ENCODE data around the gene TCIRG1. TPM values are rescaled to one million over a fixed set of nuclear protein-coding genes. Genes with fewer than 3 reads are reported as not detected.

The TCIRG1 gene
- total RNA-seq, 1 donor: 134 TPM

DNA sequence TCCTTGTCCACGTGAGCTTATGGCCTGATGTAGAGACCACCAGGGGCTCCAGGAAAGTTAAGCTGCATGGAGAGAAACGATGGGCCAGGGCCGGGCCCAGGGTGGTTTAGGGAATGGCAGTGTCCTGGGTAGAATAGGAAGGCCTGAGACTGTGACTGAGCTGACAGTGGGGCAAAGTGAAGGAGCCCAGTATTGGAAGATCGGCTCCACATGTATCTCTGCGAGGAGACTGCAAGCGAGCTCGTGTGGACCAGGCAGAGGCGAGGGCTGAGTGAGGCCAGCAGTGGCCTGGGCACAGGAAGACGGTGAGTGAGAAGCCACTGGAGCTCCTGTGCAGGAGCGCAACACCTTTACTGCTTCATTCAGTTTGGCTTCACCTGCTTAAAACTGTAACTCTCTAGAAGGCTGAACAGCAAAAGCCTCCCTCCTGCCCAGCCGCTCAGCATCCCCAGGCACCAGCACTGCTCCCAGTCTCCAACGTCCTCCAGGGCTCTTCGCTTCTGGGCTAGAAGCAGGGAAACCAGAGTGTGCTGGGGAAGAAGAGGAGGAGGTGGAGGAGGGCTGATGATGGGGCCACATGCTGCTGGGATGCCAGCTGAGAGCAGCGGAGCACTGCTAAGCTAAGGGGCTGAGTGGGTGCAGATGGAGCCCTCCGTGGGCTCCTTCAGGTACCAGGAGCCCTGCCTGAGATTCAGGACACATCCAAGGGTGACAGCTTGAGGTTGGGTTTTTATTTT, 13.5 kb downstream of the TCIRG1 start:
- H3K4me3 ChIP-seq (ENCODE audit: low read depth, low read length): no peak overlapping the region
- TF ChIP-seq, protein P1, sequence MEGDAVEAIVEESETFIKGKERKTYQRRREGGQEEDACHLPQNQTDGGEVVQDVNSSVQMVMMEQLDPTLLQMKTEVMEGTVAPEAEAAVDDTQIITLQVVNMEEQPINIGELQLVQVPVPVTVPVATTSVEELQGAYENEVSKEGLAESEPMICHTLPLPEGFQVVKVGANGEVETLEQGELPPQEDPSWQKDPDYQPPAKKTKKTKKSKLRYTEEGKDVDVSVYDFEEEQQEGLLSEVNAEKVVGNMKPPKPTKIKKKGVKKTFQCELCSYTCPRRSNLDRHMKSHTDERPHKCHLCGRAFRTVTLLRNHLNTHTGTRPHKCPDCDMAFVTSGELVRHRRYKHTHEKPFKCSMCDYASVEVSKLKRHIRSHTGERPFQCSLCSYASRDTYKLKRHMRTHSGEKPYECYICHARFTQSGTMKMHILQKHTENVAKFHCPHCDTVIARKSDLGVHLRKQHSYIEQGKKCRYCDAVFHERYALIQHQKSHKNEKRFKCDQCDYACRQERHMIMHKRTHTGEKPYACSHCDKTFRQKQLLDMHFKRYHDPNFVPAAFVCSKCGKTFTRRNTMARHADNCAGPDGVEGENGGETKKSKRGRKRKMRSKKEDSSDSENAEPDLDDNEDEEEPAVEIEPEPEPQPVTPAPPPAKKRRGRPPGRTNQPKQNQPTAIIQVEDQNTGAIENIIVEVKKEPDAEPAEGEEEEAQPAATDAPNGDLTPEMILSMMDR (IDR thresholded peaks at IDR 0.05; ENCODE audit: insufficient read depth, low read depth, low read length): no peak
- DNase-seq (ENCODE audit: low read depth): no peak

DNA sequence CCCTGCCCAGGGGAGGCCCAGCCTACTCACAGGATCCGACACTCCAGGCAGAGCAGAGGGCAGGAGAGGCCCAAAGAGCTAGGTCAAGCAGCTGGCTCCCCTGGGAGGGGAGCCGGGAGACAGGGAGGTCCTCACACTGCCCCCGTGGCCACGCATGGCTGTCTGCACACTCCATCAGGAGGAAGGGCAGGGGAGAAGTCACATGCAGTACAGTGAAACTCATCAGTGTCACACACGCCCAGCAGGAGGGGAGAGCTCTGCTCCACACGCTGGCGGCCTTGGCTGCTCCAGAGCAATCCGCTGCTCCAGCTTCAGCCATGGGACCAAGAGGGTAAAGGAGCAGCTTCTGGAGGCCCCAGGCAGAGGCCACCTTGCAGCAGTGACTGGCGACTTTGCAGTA, 14.3 kb downstream of the TCIRG1 start:
- TF ChIP-seq, protein P1 (IDR thresholded peaks at IDR 0.05; ENCODE audit: insufficient read depth, low read depth, low read length): no peak
- DNase-seq (ENCODE audit: low read depth): no peak
- H3K4me3 ChIP-seq (ENCODE audit: low read depth, low read length): no peak overlapping the region

DNA sequence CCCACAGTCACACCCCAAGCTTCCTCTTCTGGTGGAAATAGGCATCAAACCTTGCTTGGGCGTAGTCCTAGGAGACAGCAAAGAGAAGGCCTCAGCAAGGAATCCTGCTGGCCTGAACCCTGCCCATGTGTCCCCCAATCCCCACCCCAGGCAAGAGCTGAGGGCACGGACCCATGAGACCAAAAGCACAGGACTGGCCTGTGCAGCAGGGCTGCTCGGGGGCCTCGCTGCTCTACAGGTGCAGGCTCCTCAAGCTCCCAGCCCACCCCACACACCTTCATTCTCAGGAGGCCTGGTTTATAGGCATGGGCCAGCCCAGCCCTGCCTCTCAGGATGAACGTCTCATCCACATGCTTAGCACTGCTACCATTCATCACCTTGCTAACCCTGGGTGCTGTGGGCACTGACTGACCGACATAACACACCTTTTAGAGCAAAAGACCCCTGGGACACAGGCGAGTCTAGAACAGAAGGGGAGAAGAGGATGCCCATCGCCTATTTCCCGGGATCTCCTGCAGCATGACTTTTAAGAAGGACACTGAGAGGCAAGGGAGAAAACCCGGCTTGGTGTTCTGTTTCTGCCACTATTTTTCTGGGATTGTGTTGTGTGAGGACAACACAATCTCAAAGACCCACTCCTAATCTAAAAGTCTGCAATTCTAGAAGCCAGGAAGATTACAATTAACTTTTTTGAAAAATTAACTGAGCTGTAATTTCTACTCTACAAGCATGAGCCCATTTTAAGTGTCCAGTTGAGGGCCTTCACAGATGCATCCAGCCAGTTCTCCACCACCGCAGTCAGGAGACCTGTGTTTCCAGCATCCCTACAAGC, 15.4 kb downstream of the TCIRG1 start:
- TF ChIP-seq, protein P1 (IDR thresholded peaks at IDR 0.05; ENCODE audit: insufficient read depth, low read depth, low read length): no peak
- no peak overlapping the region for H3K4me3 ChIP-seq (ENCODE audit: low read depth, low read length)
- DNase-seq (ENCODE audit: low read depth): no peak

DNA sequence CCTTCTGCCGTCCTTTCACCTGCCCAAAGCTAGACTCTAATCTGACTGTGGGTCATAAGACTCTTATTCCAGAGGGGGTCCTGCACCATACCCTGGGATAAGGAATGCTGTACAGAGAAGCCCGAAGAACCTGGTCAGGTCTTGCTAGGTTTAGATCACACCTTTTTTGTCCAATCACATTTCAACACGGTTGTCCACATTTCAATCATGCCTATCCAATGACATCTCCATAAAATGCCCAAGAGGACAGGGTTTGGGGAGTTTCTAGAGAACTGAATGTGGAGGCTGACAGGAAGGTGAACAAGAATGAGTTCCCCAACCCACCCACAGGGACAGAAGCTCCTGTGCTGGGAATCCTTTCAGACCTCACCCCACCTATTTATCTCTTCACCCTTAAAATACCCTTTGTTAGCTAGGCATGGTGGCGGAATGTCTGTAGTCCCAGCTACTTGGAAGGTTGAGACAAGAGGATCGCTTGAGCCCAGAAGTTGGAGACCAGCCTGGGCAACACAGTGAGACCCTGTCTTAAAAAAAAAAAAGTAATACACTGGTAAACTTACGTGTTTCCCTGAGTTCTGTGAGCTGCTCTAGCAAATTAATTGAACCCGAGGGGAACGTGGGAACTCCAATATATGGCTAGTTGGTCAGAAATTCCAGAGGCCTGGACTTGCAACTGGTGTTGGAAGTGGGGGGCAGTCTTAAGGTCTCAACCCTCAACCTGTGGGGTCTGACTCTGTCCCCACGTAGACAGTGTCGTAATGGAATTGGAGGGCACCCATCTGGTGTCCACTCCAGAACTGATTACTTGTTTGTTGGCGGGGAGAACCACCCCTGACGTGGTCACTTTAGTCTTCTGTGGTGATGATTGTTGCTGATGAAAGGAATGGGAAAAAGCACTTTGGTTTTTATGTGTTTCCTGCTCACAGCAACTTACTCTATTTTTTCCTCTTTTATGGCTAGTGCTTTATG, 17.8 kb downstream of the TCIRG1 start:
- no peak for DNase-seq (ENCODE audit: low read depth)
- TF ChIP-seq, protein P1 (IDR thresholded peaks at IDR 0.05; ENCODE audit: insufficient read depth, low read depth, low read length): no peak
- H3K4me3 ChIP-seq (ENCODE audit: low read depth, low read length): no peak overlapping the region

DNA sequence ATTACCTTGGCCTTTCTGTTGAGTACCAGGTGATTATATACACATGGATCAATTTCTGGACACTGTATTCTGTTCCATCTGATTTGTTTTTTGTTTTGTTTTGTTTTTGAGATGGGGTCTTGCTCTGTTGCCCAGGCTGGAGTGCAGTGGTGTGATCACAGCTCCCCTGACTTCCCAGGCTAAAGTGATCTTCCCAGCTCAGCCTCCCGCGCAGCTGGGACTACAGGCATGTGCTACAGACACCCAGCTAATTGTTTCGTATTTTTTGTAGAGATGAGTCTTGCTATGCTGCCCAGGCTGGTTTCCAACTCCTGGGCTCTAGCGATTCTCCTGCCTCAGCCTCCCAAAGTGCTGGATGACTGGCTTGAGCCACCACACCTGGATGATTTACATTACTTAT, 19.0 kb downstream of the TCIRG1 start:
- no peak for DNase-seq (ENCODE audit: low read depth)
- TF ChIP-seq, protein P1 (IDR thresholded peaks at IDR 0.05; ENCODE audit: insufficient read depth, low read depth, low read length): no peak
- H3K4me3 ChIP-seq (ENCODE audit: low read depth, low read length): no peak overlapping the region

DNA sequence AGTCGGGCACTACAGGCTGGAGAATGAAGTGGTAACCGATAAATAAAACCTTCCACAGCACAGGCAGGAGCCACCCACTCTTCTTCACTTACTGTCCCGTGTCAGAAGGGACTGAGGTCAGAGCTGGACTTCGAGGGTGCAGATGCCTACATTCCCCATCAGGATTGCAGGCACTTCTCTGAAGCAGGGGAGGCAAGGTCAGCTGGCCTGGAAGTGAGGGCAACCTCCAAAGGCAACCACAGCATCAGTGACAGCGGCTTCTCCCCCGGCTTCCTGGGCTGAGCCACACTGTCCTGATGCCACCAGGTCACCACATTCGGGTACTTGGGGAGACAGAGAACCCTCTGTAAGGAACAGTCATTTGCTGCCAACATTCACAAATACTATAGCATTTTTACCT, 22.7 kb downstream of the TCIRG1 start:
- TF ChIP-seq, protein P1 (IDR thresholded peaks at IDR 0.05; ENCODE audit: insufficient read depth, low read depth, low read length): no peak
- DNase-seq (ENCODE audit: low read depth): no peak

More for the DNA sequence above, 22.7 kb downstream of the TCIRG1 start:
- H3K4me3 ChIP-seq (ENCODE audit: low read depth, low read length): no peak overlapping the region
